Panc1 (cell line): ENCODE data around the gene C16orf86. TPM values are rescaled to one million over a fixed set of nuclear protein-coding genes. Genes with fewer than 3 reads are reported as not detected.

Source experiments
- ATAC-seq: fragments of 200-7000 bp; cut with Tn5 transposase; 2 replicates; pipeline ENCODE4 v1.9.1; 2020; ENCODE audit warnings: mild to moderate bottlenecking, moderate library complexity
- BruUV-seq: library from RNA; stranded (reverse); fragments of 400-500 nt; replicated peaks from 2 replicates; lab custom pipeline; 2021; lab: Mats Ljungman, UMichigan
- CTCF ChIA-PET: fragments of 300-600 bp; sonication (Branson Sonifier 250); formaldehyde crosslinking; loops from one replicate; lab custom pipeline; 2022; ENCODE audit warnings: antibody characterized with exemption; lab: Charles Lee
- POLR2A ChIA-PET: fragments of 300-600 bp; sonication (Branson Sonifier 250); formaldehyde crosslinking; loops from one replicate; lab custom pipeline; 2022; ENCODE audit warnings: antibody characterized with exemption; lab: Charles Lee
- DNase-seq: peaks from one replicate; pipeline ENCODE4 v3.0.0-alpha.2; 2010; ENCODE audit warnings: low read depth, low spot score
- H3K27ac ChIP-seq: 2 replicates; pipeline ENCODE4 v1.5.1; 2011; ENCODE audit warnings: mild to moderate bottlenecking, low read length, inconsistent platforms
- H3K27me3 ChIP-seq: fragments of 200-500 bp; sonication (Bioruptor generic); 2 replicates; pipeline ENCODE4 v1.6.0; 2014; ENCODE audit warnings: low read length, inconsistent platforms; ENCODE audit not compliant: control insufficient read depth, insufficient read depth
- H3K36me3 ChIP-seq: fragments of 200-500 bp; sonication (Bioruptor generic); 2 replicates; pipeline ENCODE4 v1.5.1; 2014; ENCODE audit warnings: inconsistent platforms, mild to moderate bottlenecking, low read length, moderate library complexity; ENCODE audit not compliant: control insufficient read depth, insufficient read depth
- H3K4me1 ChIP-seq: 2 replicates; pipeline ENCODE4 v1.5.1; 2011; ENCODE audit warnings: inconsistent platforms, mild to moderate bottlenecking, low read length, moderate library complexity; ENCODE audit not compliant: control insufficient read depth, insufficient read depth
- H3K4me3 ChIP-seq, 2 experiments: 2 replicates each; pipeline ENCODE4 v1.5.1; 2011 to 2012; ENCODE audit warnings: low read depth in 2 of 2, low read length in 2 of 2, mild to moderate bottlenecking in 2 of 2, inconsistent platforms in 1 of 2, moderate library complexity in 1 of 2
- H3K9me3 ChIP-seq: fragments of 200-500 bp; sonication (Bioruptor generic); 2 replicates; pipeline ENCODE4 v1.5.1; 2014; ENCODE audit warnings: low read depth, mild to moderate bottlenecking, inconsistent platforms, low read length, moderate library complexity; ENCODE audit not compliant: control insufficient read depth, insufficient read depth
- POLR2AphosphoS5 ChIP-seq: IDR thresholded peaks from 2 replicates; pipeline ENCODE4 v1.6.1; 2012; ENCODE audit warnings: mild to moderate bottlenecking, low read depth, low read length, moderate library complexity
- SIN3A ChIP-seq: IDR thresholded peaks from 2 replicates; pipeline ENCODE4 v1.6.1; 2012; ENCODE audit warnings: low read depth, mild to moderate bottlenecking, low read length, moderate library complexity, borderline replicate concordance; ENCODE audit not compliant: insufficient read depth
- TCF7L2 ChIP-seq: IDR thresholded peaks from 2 replicates; pipeline ENCODE4 v1.6.1; 2011; ENCODE audit warnings: mild to moderate bottlenecking, low read depth, low read length, inconsistent platforms
- in situ Hi-C: cut with HindIII; loops from 2 replicates; pipeline ENCODE4 v1.10.0; 2016; ENCODE audit warnings: low sequenced_read_pairs, low pct_unique_long_range_greater_than_20kb
- intact Hi-C: fragments of 100-400 bp; cut with micrococcal nuclease; formaldehyde crosslinking; loops from one replicate; pipeline ENCODE4 v1.10.0; 2022; ENCODE audit not compliant: unreplicated experiment
- total RNA-seq: library from RNA; stranded (reverse); gene quantifications from one replicate; pipeline ENCODE4 v1.2.1, GENCODE V29; 2021; ENCODE audit not compliant: unreplicated experiment
- TF ChIP-seq, protein P1 (sequence below): fragments of 450-650 bp; IDR thresholded peaks from 2 replicates; pipeline ENCODE4 v1.5.1; 2017; ENCODE audit warnings: mild to moderate bottlenecking
- TF ChIP-seq, protein P2 (sequence below), 2 experiments: IDR thresholded peaks; 2 replicates each; pipeline ENCODE4 v1.6.1; 2011 to 2012; ENCODE audit warnings: low read depth in 2 of 2, control low read depth in 1 of 2, low read length in 1 of 2, mild to moderate bottlenecking in 1 of 2, moderate library complexity in 1 of 2; ENCODE audit not compliant: insufficient read depth in 1 of 2

Gene C16orf86
- total RNA-seq, 1 experiment from 2014 or later, result 0.80 TPM

DNA sequence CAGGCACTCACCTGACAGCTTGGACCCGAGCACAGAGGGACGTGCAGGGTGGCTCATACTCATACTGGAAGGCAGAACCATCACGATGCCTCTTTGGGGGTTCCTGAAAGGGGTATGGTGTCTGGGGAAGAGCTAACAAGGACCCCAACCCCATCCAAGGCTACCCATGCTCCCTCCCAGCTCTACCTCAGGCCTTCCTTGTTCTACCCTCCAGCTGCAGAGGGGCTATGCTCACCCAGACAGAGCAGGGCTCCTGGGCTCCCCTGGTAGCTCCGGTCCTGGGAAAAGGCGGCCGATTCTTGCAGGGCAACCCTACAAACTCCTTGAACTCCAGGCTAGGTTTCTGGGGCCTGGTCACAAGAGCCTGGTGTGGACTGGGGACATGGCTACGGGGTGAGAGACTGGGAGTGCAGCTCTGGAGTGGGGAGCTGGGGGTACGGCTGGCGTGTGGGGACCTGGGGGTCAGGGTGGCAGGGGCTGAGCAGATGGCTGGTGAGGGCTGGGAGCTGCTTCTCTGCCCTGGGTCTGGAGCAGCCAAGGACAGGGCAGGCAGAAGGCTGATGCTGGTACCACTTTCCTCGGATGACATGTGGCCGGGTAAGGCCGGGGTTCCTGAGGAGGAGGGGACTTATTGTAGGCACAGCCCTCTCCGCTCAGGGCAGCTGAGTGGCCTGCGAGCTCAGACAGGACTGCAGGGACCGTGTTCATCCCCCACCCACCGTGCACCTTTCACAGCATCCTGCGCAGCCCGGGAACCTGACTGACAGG lies 8.7 kb upstream of the C16orf86 start:
- Histone ChIP-seq H3K4me3 (no peak overlapping the region), H3K9me3 (no peaks in the 10 kb centered on the region), H3K36me3 (peaks cover 2% of the 10 kb centered on the region; the same call in 1 of the 2 replicates), H3K4me1 (peaks cover 3% of the 10 kb centered on the region; the same call in 1 of the 2 replicates), H3K27ac (no peak overlapping the region), H3K27me3 (no peaks in the 10 kb centered on the region)
- CTCF ChIA-PET, result no interaction called here
- DNase-seq (no peak), ATAC-seq (no peak)
- POLR2A ChIA-PET, result interaction anchor here (0.5 kb wide), 1 partner anchor 56 kb away, joined by 6 read pairs; no protein-coding TSS in a partner anchor
- in situ Hi-C loops (no loop called here), intact Hi-C loops (no loop called here)
- no TSS peak for BruUV-seq
- TF ChIP-seq, protein P1, sequence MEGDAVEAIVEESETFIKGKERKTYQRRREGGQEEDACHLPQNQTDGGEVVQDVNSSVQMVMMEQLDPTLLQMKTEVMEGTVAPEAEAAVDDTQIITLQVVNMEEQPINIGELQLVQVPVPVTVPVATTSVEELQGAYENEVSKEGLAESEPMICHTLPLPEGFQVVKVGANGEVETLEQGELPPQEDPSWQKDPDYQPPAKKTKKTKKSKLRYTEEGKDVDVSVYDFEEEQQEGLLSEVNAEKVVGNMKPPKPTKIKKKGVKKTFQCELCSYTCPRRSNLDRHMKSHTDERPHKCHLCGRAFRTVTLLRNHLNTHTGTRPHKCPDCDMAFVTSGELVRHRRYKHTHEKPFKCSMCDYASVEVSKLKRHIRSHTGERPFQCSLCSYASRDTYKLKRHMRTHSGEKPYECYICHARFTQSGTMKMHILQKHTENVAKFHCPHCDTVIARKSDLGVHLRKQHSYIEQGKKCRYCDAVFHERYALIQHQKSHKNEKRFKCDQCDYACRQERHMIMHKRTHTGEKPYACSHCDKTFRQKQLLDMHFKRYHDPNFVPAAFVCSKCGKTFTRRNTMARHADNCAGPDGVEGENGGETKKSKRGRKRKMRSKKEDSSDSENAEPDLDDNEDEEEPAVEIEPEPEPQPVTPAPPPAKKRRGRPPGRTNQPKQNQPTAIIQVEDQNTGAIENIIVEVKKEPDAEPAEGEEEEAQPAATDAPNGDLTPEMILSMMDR, result no peak
- TF ChIP-seq POLR2AphosphoS5, result no peak
- TF ChIP-seq, protein P2, sequence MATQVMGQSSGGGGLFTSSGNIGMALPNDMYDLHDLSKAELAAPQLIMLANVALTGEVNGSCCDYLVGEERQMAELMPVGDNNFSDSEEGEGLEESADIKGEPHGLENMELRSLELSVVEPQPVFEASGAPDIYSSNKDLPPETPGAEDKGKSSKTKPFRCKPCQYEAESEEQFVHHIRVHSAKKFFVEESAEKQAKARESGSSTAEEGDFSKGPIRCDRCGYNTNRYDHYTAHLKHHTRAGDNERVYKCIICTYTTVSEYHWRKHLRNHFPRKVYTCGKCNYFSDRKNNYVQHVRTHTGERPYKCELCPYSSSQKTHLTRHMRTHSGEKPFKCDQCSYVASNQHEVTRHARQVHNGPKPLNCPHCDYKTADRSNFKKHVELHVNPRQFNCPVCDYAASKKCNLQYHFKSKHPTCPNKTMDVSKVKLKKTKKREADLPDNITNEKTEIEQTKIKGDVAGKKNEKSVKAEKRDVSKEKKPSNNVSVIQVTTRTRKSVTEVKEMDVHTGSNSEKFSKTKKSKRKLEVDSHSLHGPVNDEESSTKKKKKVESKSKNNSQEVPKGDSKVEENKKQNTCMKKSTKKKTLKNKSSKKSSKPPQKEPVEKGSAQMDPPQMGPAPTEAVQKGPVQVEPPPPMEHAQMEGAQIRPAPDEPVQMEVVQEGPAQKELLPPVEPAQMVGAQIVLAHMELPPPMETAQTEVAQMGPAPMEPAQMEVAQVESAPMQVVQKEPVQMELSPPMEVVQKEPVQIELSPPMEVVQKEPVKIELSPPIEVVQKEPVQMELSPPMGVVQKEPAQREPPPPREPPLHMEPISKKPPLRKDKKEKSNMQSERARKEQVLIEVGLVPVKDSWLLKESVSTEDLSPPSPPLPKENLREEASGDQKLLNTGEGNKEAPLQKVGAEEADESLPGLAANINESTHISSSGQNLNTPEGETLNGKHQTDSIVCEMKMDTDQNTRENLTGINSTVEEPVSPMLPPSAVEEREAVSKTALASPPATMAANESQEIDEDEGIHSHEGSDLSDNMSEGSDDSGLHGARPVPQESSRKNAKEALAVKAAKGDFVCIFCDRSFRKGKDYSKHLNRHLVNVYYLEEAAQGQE (IDR thresholded peaks at IDR 0.05; ENCODE audit: insufficient read depth in 1 of 2, low read depth in 2 of 2, low read length in 1 of 2), result no peak

DNA sequence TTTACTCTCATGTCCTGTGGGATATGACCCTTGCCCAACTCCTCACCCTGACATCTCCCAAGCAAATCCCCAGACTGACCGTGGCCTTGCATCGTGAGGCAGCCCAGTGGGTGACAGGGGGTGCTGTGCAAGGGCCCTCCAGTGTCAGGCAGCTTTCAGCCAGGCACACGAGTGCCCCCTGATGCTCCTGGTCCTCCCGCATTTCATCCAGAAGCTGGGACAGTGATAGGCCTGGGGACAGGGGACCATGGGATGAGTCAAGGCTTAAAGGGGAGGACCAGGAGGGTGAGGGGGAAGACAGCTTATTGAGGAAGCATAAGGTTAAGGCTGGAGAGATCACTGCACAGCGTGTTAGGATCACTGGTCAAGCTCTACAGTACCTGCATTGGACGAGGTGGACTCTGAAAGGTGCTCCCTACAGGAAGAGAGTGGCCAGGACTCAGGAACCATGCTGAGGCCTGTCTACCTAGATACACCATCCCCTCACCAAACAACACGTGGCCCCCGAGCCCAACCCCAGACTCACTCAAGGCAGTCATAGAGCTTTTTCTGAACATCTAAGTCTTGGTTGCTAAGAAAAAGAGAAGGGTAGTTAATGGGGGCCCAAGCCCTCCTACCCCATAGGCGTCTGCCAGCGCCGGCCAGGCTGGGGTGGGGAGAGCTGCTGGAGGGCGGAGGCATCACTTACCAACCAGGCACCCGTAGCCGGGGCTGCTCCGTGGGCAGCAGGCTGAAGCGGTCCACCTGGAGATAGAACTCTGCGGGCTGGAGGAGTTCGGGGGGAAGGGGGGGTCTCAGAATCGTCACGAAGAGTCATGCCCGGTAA lies 7.6 kb upstream of the C16orf86 start:
- Histone ChIP-seq H3K9me3 (no peaks in the 10 kb centered on the region), H3K36me3 (peaks cover 2% of the 10 kb centered on the region; the same call in 1 of the 2 replicates), H3K27ac (peak overlapping the region; percentile 85; the same call in 1 of the 2 replicates), H3K27me3 (no peaks in the 10 kb centered on the region), H3K4me1 (peaks cover 3% of the 10 kb centered on the region; the same call in 1 of the 2 replicates), H3K4me3 (peak overlapping the region; percentile 82 to 86)
- BruUV-seq, result no TSS peak
- TF ChIP-seq POLR2AphosphoS5, result no peak
- no peak for TF ChIP-seq TCF7L2
- no peak for TF ChIP-seq SIN3A
- TF ChIP-seq, protein P1, result no peak
- TF ChIP-seq, protein P2 (IDR thresholded peaks at IDR 0.05; ENCODE audit: insufficient read depth in 1 of 2, low read depth in 2 of 2, low read length in 1 of 2), result no peak
- intact Hi-C loops, result no loop called here
- ChIA-PET CTCF (interaction anchor here (0.5 kb wide), 1 partner anchor 31 kb away, joined by 3 read pairs; no protein-coding TSS in a partner anchor), POLR2A (no interaction called here)
- in situ Hi-C loops, result no loop called here
- ATAC-seq, result no peak
- no peak for DNase-seq
